Skeletal muscle cell (primary cell): ENCODE measurements around the gene CRIP3.

Experiments used
- DNase-seq: peaks from one replicate; pipeline ENCODE4 v3.0.0-alpha.2; 2010; ENCODE audit warnings: low read depth
- H3K4me3 ChIP-seq: 2 replicates; pipeline ENCODE4 v1.5.1; 2011; ENCODE audit warnings: low read depth, mild to moderate bottlenecking, control low read depth, low read length, moderate library complexity

Gene CRIP3

GRCh38 chr6:43261198-43261597 lies 47.4 kb downstream of the CRIP3 start:
- DNase-seq, result no peak
- no peak overlapping the region for H3K4me3 ChIP-seq

- no peak for DNase-seq
- H3K4me3 ChIP-seq, result no peak overlapping the region
These were observed 47.8 kb downstream of the CRIP3 start for GRCh38 chr6:43260791-43261190.

GRCh38 chr6:43258807-43259686 lies 49.6 kb downstream of the CRIP3 start:
- DNase-seq, result no peak
- H3K4me3 ChIP-seq, result no peak overlapping the region

- H3K4me3 ChIP-seq, result no peak overlapping the region
- no peak for DNase-seq
These were observed 50.4 kb downstream of the CRIP3 start for GRCh38 chr6:43258180-43258579.

GRCh38 chr6:43257367-43258145 lies 51.1 kb downstream of the CRIP3 start:
- no peak for DNase-seq
- H3K4me3 ChIP-seq, result no peak overlapping the region

GRCh38 chr6:43256670-43257366 lies 51.8 kb downstream of the CRIP3 start:
- H3K4me3 ChIP-seq, result no peak overlapping the region
- DNase-seq, result no peak
